Neural progenitor cell (in vitro differentiated cells): ENCODE measurements around the gene COL4A2. TPM values are rescaled to one million over a fixed set of nuclear protein-coding genes. Genes with fewer than 3 reads are reported as not detected.

Source experiments
- DNase-seq: peaks from one replicate; pipeline ENCODE4 v3.0.0-alpha.2; 2016; ENCODE audit warnings: low spot score
- H2AFZ ChIP-seq: fragments of 200-600 bp; sonication (generic); replicated peaks from 2 replicates; pipeline ENCODE4 v1.6.1; 2016; ENCODE audit warnings: antibody characterized with exemption
- H3F3A ChIP-seq: fragments of 200-600 bp; sonication (generic); 2 replicates; pipeline ENCODE4 v1.6.1; 2016; ENCODE audit warnings: antibody characterized with exemption, low read depth
- H3K27ac ChIP-seq: fragments of 200-600 bp; sonication (generic); 2 replicates; pipeline ENCODE4 v1.5.1; 2016; ENCODE audit warnings: mild to moderate bottlenecking
- H3K27me3 ChIP-seq: fragments of 200-600 bp; sonication (generic); 2 replicates; pipeline ENCODE4 v1.6.1; 2016; ENCODE audit warnings: mild to moderate bottlenecking, moderate library complexity
- H3K36me3 ChIP-seq: fragments of 200-600 bp; sonication (generic); 2 replicates; pipeline ENCODE4 v1.5.1; 2016
- H3K4me1 ChIP-seq: fragments of 200-600 bp; sonication (generic); 2 replicates; pipeline ENCODE4 v1.6.1; 2016; ENCODE audit warnings: mixed run types
- H3K4me2 ChIP-seq: fragments of 200-600 bp; sonication (generic); 2 replicates; pipeline ENCODE4 v1.6.1; 2016
- H3K4me3 ChIP-seq: fragments of 200-600 bp; sonication (generic); 2 replicates; pipeline ENCODE4 v1.5.1; 2016
- H3K79me2 ChIP-seq: fragments of 200-600 bp; sonication (generic); 2 replicates; pipeline ENCODE4 v1.6.1; 2016; ENCODE audit warnings: low read depth
- H3K9ac ChIP-seq: fragments of 200-600 bp; sonication (generic); 2 replicates; pipeline ENCODE4 v1.6.1; 2016
- H3K9me3 ChIP-seq: fragments of 200-600 bp; sonication (generic); 2 replicates; pipeline ENCODE4 v1.5.1; 2016; ENCODE audit warnings: low read depth
- H4K20me1 ChIP-seq: fragments of 200-600 bp; sonication (generic); 2 replicates; pipeline ENCODE4 v1.6.1; 2016; ENCODE audit warnings: low read depth
- H3K27ac Mint-ChIP-seq: 3 replicates; pipeline ENCODE4 v1.8.0; 2021; ENCODE audit warnings: mixed read lengths
- H3K27me3 Mint-ChIP-seq: 2 replicates; pipeline ENCODE4 v1.8.0; 2022; ENCODE audit warnings: low read depth, mild to moderate bottlenecking, inconsistent platforms, moderate library complexity, mixed read lengths; ENCODE audit not compliant: insufficient read depth
- H3K36me3 Mint-ChIP-seq: 3 replicates; pipeline ENCODE4 v1.8.0; 2021; ENCODE audit warnings: mixed read lengths
- H3K4me1 Mint-ChIP-seq: 3 replicates; pipeline ENCODE4 v1.8.0; 2021; ENCODE audit warnings: mixed read lengths
- H3K4me3 Mint-ChIP-seq: 3 replicates; pipeline ENCODE4 v1.8.0; 2021; ENCODE audit warnings: mild to moderate bottlenecking, moderate library complexity, mixed read lengths
- H3K9me3 Mint-ChIP-seq: 3 replicates; pipeline ENCODE4 v1.8.0; 2020; ENCODE audit warnings: mixed read lengths
- CTCF ChIP-seq: fragments of 200-600 bp; sonication (generic); IDR thresholded peaks from 2 replicates; pipeline ENCODE4 v1.5.1; 2017; ENCODE audit warnings: antibody characterized with exemption, mild to moderate bottlenecking
- EZH2 ChIP-seq: fragments of 200-600 bp; sonication (generic); IDR thresholded peaks from 2 replicates; pipeline ENCODE4 v1.6.1; 2017; ENCODE audit warnings: antibody characterized with exemption, mild to moderate bottlenecking, moderate library complexity
- EZH2phosphoT487 ChIP-seq: fragments of 200-600 bp; sonication (generic); IDR thresholded peaks from 2 replicates; pipeline ENCODE4 v1.6.1; 2017; ENCODE audit warnings: antibody characterized with exemption
- total RNA-seq: library from RNA; depleted of rRNA; stranded (reverse); fragments of >200 nt; gene quantifications from 2 replicates; pipeline ENCODE4 v1.2.3, GENCODE V29; 2015; ENCODE audit warnings: low replicate concordance

The COL4A2 gene
- total RNA-seq, 1 donor from 2014 or later: 73.6 TPM

- H3K27me3 Mint-ChIP-seq: no peaks in the 10 kb centered on the region
Measured at GRCh38 chr13:110368408-110368807, 61.3 kb downstream of the COL4A2 start.

GRCh38 chr13:110369400-110369799 is 62.3 kb downstream of the COL4A2 start:
- Histone ChIP-seq H3K27me3 (no peaks in the 10 kb centered on the region), H3K36me3 (no peaks in the 10 kb centered on the region), H3K4me1 (peaks cover 12% of the 10 kb centered on the region), H3K4me3 (no peak overlapping the region), H2AFZ (no peak overlapping the region), H3K79me2 (no peaks in the 10 kb centered on the region), H3K4me2 (no peak overlapping the region), H3K27ac (no peak overlapping the region), H3K9ac (no peak overlapping the region), H4K20me1 (peaks cover 27% of the 10 kb centered on the region), H3K9me3 (no peaks in the 10 kb centered on the region), H3F3A (no peaks in the 10 kb centered on the region)
- no peak for DNase-seq
- H3K36me3 Mint-ChIP-seq: peaks cover 19% of the 10 kb centered on the region
- H3K4me1 Mint-ChIP-seq: peaks cover 39% of the 10 kb centered on the region
- no peak overlapping the region for H3K27ac Mint-ChIP-seq
- TF ChIP-seq EZH2phosphoT487 (no peak), EZH2 (no peak), CTCF (no peak)
- H3K9me3 Mint-ChIP-seq: peaks cover 5% of the 10 kb centered on the region
- no peak overlapping the region for H3K4me3 Mint-ChIP-seq
- H3K27me3 Mint-ChIP-seq: no peaks in the 10 kb centered on the region

More at GRCh38 chr13:110368408-110368807, 61.3 kb downstream of the COL4A2 start:
- Histone ChIP-seq H3F3A (no peaks in the 10 kb centered on the region), H3K27ac (no peak overlapping the region), H3K9me3 (no peaks in the 10 kb centered on the region), H2AFZ (no peak overlapping the region), H3K4me2 (no peak overlapping the region), H3K4me3 (no peak overlapping the region), H3K9ac (no peak overlapping the region), H3K4me1 (peaks cover 12% of the 10 kb centered on the region), H3K79me2 (no peaks in the 10 kb centered on the region), H4K20me1 (peaks cover 27% of the 10 kb centered on the region), H3K36me3 (no peaks in the 10 kb centered on the region), H3K27me3 (no peaks in the 10 kb centered on the region)
- peaks cover 29% of the 10 kb centered on the region for H3K4me1 Mint-ChIP-seq
- H3K27ac Mint-ChIP-seq: no peak overlapping the region
- no peak overlapping the region for H3K4me3 Mint-ChIP-seq
- DNase-seq: no peak
- H3K9me3 Mint-ChIP-seq: peaks cover 5% of the 10 kb centered on the region
- TF ChIP-seq EZH2 (no peak), EZH2phosphoT487 (no peak), CTCF (no peak)
- peaks cover 21% of the 10 kb centered on the region for H3K36me3 Mint-ChIP-seq

- H3K4me1 Mint-ChIP-seq: peaks cover 49% of the 10 kb centered on the region
- TF ChIP-seq EZH2: no peak
- no peak for TF ChIP-seq CTCF
- no peak for TF ChIP-seq EZH2phosphoT487
- no peaks in the 10 kb centered on the region for H3K27me3 ChIP-seq
- H3K9ac ChIP-seq: no peak overlapping the region
- peaks cover 5% of the 10 kb centered on the region for H3K9me3 Mint-ChIP-seq
- no peak for DNase-seq
- peak overlapping the region; percentile 89 for H3K27ac Mint-ChIP-seq
- H3K4me3 ChIP-seq: no peak overlapping the region
- no peaks in the 10 kb centered on the region for H3F3A ChIP-seq
- no peaks in the 10 kb centered on the region for H3K9me3 ChIP-seq
- H3K27ac ChIP-seq: no peak overlapping the region
- no peaks in the 10 kb centered on the region for H3K79me2 ChIP-seq
- peaks cover 13% of the 10 kb centered on the region for H3K36me3 Mint-ChIP-seq
- H3K27me3 Mint-ChIP-seq: no peaks in the 10 kb centered on the region
- H2AFZ ChIP-seq: no peak overlapping the region
- peak overlapping the region; percentile 28 for H3K4me3 Mint-ChIP-seq
- H3K36me3 ChIP-seq: no peaks in the 10 kb centered on the region
- H3K4me2 ChIP-seq: no peak overlapping the region
- peaks cover 25% of the 10 kb centered on the region for H4K20me1 ChIP-seq
- H3K4me1 ChIP-seq: peaks cover 12% of the 10 kb centered on the region
Measured at GRCh38 chr13:110371550-110372465, 64.7 kb downstream of the COL4A2 start.
